ENCODE data around the gene TMEM63B. TPM values are rescaled to one million over a fixed set of nuclear protein-coding genes. Genes with fewer than 3 reads are reported as not detected.
"Not testable (repeated sequence)": the region's sequence is repeated elsewhere in the genome, so short reads cannot be mapped to it uniquely, and the experiment has no call there.

TMEM63B gene
- total RNA-seq, 4 donors from 2014 or later: 21.6 to 41.7 (median 29.3) TPM

GRCh38 chr6:44183783-44184182, 56.4 kb downstream of the TMEM63B start:
- H3K27me3 ChIP-seq: no peaks in the 10 kb centered on the region
- no peaks in the 10 kb centered on the region for H3K4me1 ChIP-seq
- H3K36me3 ChIP-seq: no peaks in the 10 kb centered on the region
- DNase-seq: no peak
- no peaks in the 10 kb centered on the region for H3K9me3 ChIP-seq
- intact Hi-C loops (cut with DNase I): no loop called here
- TF ChIP-seq POLR2A (IDR thresholded peaks at IDR 0.05) (no peak), CTCF (IDR thresholded peaks at IDR 0.05) (no peak)
- no peak overlapping the region for H3K4me3 ChIP-seq (replicated peaks in 1 of 3)
- no peak overlapping the region for H3K27ac ChIP-seq
- WGBS, 2 donors: 64 to 83% methylated on average over 7 to 8 of the region's 9 CpGs

- H3K27me3 ChIP-seq; H3K9me3 ChIP-seq; DNase-seq; H3K36me3 ChIP-seq; H3K4me3 ChIP-seq (replicated peaks in 1 of 3); H3K27ac ChIP-seq; intact Hi-C loops (cut with DNase I); H3K4me1 ChIP-seq: not testable (repeated sequence)
- 82% methylated on average over 7 of the region's 7 CpGs for WGBS, 2 donors
Observed at GRCh38 chr6:44185356-44185755, 58.0 kb downstream of the TMEM63B start.

GRCh38 chr6:44185953-44186634, 58.7 kb downstream of the TMEM63B start:
- intact Hi-C loops (cut with DNase I): no loop called here
- H3K9me3 ChIP-seq: no peaks in the 10 kb centered on the region
- H3K4me1 ChIP-seq: no peaks in the 10 kb centered on the region
- H3K36me3 ChIP-seq: no peaks in the 10 kb centered on the region
- no peak overlapping the region for H3K27ac ChIP-seq
- no peak for TF ChIP-seq POLR2A (IDR thresholded peaks at IDR 0.05)
- TF ChIP-seq CTCF (IDR thresholded peaks at IDR 0.05): no peak
- no peak for DNase-seq
- no peak overlapping the region for H3K4me3 ChIP-seq (replicated peaks in 1 of 3)
- 48 to 50% methylated on average over 9 of the region's 9 CpGs for WGBS, 2 donors
- H3K27me3 ChIP-seq: no peaks in the 10 kb centered on the region

- WGBS, 2 donors: 77 to 85% methylated on average over 7 of the region's 7 CpGs
- H3K4me1 ChIP-seq: no peaks in the 10 kb centered on the region
- H3K27ac ChIP-seq: no peak overlapping the region
- H3K9me3 ChIP-seq: no peaks in the 10 kb centered on the region
- no peak for DNase-seq
- no peak for TF ChIP-seq POLR2A (IDR thresholded peaks at IDR 0.05)
- no peak for TF ChIP-seq CTCF (IDR thresholded peaks at IDR 0.05)
- intact Hi-C loops (cut with DNase I): no loop called here
- H3K4me3 ChIP-seq (replicated peaks in 1 of 3): no peak overlapping the region
- no peaks in the 10 kb centered on the region for H3K27me3 ChIP-seq
- no peaks in the 10 kb centered on the region for H3K36me3 ChIP-seq
Observed at GRCh38 chr6:44186635-44187025, 59.3 kb downstream of the TMEM63B start.

GRCh38 chr6:44188819-44189218, 61.5 kb downstream of the TMEM63B start:
- WGBS, 2 donors: 84 to 87% methylated on average over 2 of the region's 2 CpGs
- Histone ChIP-seq H3K9me3 (no peaks in the 10 kb centered on the region), H3K4me1 (no peaks in the 10 kb centered on the region), H3K4me3 (replicated peaks in 1 of 3) (no peak overlapping the region), H3K27ac (no peak overlapping the region), H3K27me3 (no peaks in the 10 kb centered on the region), H3K36me3 (no peaks in the 10 kb centered on the region)
- TF ChIP-seq CTCF (IDR thresholded peaks at IDR 0.05) (no peak), POLR2A (IDR thresholded peaks at IDR 0.05) (no peak)
- DNase-seq: no peak
- intact Hi-C loops (cut with DNase I): no loop called here

Data from thyroid gland (tissue), 4 donors.